Left ventricle myocardium inferior (tissue), 1 donor: ENCODE data around the gene HECW1. TPM values are rescaled to one million over a fixed set of nuclear protein-coding genes. Genes with fewer than 3 reads are reported as not detected.

ENCODE experiments used
- DNase-seq: peaks from one replicate; pipeline ENCODE4 v3.0.0-alpha.2; 2020
- H3K27ac ChIP-seq: fragments of 200-600 bp; replicated peaks from 2 replicates; pipeline ENCODE4 v1.8.0; 2021
- H3K27me3 ChIP-seq: fragments of 200-600 bp; 2 replicates; pipeline ENCODE4 v1.8.0; 2021; ENCODE audit warnings: low read depth
- H3K36me3 ChIP-seq: fragments of 200-600 bp; 2 replicates; pipeline ENCODE4 v1.8.0; 2021
- H3K4me1 ChIP-seq: fragments of 200-600 bp; 2 replicates; pipeline ENCODE4 v1.8.0; 2021
- H3K4me3 ChIP-seq: fragments of 200-600 bp; 2 replicates; pipeline ENCODE4 v1.8.0; 2021; ENCODE audit warnings: mild to moderate bottlenecking, moderate library complexity
- H3K9me3 ChIP-seq: fragments of 200-600 bp; replicated peaks from 2 replicates; pipeline ENCODE4 v1.8.0; 2021
- intact Hi-C: fragments of 100-400 bp; cut with micrococcal nuclease; formaldehyde crosslinking; loops from one replicate; pipeline ENCODE4 v1.11.0; 2022
- total RNA-seq: library from RNA; stranded (reverse); fragmentation: NEBNext Ultra II Directional; extraction: Animal tissue kit (Norgen Biotek cat#: 25700); gene quantifications from one replicate; pipeline ENCODE4 v1.2.1, GENCODE V29; 2021
- TF ChIP-seq, protein P1 (sequence below): fragments of 200-600 bp; IDR thresholded peaks from 2 replicates; pipeline ENCODE4 v1.8.0; 2021; ENCODE audit warnings: antibody characterized with exemption, mild to moderate bottlenecking, borderline replicate concordance
- donor health status: DM: no; HTN: yes; CAD: no; lungs with severe emphysema.

HECW1 gene
- total RNA-seq, 1 donor from 2014 or later = not detected

DNA sequence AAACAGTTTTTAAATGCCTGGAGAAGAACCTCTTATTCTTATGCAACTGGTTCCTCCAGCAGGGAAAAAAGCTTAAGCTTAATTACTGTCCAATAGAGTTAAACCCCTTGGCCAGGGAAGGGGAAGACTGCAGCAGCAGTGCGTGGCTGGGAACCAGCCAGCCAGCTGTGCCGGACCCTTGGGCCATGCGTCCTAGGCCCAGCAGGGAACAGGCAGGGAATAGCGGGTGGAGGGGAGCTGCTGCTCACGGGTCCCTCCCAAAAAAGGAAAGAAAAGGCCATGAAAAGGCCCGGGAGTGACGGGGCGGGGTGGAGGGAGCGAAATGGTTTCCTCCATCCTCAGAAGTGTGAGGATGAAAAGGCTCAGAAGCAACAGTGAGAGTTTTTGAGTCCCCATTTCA, 35.2 kb upstream of the HECW1 start:
- H3K9me3 ChIP-seq = peaks cover 4% of the 10 kb centered on the region
- intact Hi-C loops = no loop called here
- no peaks in the 10 kb centered on the region for H3K36me3 ChIP-seq
- DNase-seq = no peak
- TF ChIP-seq, protein P1, sequence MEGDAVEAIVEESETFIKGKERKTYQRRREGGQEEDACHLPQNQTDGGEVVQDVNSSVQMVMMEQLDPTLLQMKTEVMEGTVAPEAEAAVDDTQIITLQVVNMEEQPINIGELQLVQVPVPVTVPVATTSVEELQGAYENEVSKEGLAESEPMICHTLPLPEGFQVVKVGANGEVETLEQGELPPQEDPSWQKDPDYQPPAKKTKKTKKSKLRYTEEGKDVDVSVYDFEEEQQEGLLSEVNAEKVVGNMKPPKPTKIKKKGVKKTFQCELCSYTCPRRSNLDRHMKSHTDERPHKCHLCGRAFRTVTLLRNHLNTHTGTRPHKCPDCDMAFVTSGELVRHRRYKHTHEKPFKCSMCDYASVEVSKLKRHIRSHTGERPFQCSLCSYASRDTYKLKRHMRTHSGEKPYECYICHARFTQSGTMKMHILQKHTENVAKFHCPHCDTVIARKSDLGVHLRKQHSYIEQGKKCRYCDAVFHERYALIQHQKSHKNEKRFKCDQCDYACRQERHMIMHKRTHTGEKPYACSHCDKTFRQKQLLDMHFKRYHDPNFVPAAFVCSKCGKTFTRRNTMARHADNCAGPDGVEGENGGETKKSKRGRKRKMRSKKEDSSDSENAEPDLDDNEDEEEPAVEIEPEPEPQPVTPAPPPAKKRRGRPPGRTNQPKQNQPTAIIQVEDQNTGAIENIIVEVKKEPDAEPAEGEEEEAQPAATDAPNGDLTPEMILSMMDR = no peak
- peaks cover 42% of the 10 kb centered on the region for H3K27me3 ChIP-seq
- H3K4me3 ChIP-seq = no peak overlapping the region
- H3K27ac ChIP-seq = no peak overlapping the region
- no peaks in the 10 kb centered on the region for H3K4me1 ChIP-seq

DNA sequence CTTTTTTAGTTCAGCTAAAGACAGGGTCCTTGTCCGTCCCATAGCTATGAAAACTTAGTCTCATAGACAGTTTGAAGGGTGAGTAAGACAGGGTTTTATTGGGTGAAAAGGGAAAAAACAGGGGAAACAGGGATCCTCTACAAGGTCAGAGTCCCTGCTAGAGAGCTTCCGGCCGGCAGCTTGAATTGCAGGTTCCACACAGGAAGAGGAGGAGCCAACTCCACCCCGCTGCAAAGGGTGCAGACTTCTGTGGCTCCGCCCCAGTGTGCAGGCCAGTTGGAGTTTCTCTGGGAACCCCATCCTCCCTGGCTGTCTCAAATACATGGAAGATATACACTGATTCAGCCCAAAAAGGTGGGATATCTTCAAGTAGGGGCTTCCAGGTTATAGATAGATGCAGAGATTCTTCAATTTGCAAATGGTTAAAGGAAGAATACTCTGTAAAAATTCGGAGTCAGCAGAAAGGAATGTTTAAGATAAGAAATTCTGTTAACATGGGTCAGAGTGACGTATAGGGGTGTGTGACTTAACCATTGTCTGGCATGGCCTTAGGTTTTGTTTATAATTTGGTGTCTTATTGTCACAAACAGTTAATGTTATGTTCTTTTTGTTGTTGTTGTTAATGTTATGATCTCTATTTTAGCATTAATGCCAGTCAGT, 34.6 kb upstream of the HECW1 start:
- H3K4me3 ChIP-seq = no peak overlapping the region
- TF ChIP-seq, protein P1 = no peak
- H3K36me3 ChIP-seq = no peaks in the 10 kb centered on the region
- no peak for DNase-seq
- intact Hi-C loops = no loop called here
- peaks cover 44% of the 10 kb centered on the region for H3K27me3 ChIP-seq
- H3K4me1 ChIP-seq = no peaks in the 10 kb centered on the region
- H3K27ac ChIP-seq = no peak overlapping the region
- H3K9me3 ChIP-seq = peaks cover 4% of the 10 kb centered on the region

DNA sequence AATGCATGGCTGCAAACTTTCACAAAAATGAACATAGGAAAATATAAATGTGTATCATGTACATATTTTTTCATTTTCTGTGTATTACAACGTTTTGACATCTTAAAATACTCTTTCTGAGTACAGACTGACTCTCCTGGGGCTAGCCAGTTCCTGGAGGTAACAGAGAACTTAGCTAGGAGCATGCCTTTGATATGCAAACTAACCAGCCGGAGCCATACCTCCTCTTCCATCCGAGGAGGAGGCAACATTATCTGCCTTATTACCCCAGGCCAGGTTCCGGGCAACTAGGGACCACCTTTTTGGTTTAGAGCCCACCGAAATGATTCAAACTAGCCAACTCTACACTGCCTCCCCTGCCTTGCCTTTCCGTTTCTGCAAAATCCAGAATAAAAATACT, 33.7 kb upstream of the HECW1 start:
- intact Hi-C loops = no loop called here
- Histone ChIP-seq H3K27ac (no peak overlapping the region), H3K9me3 (peaks cover 2% of the 10 kb centered on the region), H3K36me3 (no peaks in the 10 kb centered on the region), H3K4me3 (no peak overlapping the region), H3K27me3 (peaks cover 39% of the 10 kb centered on the region), H3K4me1 (no peaks in the 10 kb centered on the region)
- TF ChIP-seq, protein P1 = no peak
- no peak for DNase-seq

DNA sequence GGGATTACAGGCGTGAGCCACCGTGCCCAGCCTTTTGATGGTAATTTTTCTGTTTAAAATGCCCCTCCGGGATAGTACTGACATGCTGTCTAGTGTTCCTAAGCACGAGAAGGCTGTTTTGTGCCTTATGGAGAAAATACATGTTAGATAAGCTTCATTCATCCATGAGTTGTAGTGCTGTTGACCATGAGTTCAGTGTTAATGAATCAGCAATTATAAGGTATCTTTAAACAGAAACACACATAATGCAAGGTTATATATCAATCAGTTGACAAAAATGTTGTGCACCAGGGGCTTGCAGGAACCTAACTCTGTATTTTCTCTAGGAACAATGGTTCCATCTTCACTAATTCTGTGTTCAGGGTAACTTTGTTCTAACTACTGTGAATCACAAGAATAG, 30.8 kb upstream of the HECW1 start:
- TF ChIP-seq, protein P1 = no peak

DNA sequence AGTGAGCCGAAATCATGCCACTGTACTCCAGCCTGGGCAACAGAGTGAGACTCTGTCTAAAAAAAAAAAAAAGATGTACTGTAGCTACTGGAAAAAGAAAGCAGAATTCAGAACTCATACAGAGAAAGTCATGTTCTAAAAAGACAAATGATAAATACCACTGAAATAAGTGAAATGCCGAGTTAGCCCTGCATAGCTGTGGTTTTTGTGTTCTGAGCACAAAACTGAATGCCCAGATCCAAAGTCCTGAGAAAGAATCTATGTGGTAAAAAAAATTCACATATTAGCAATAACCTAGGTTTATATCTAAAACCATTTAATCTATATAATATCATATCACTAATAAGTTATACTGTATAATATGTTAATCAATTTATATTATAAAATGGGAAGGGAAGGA, 29.3 kb upstream of the HECW1 start:
- Histone ChIP-seq H3K4me3 (no peak overlapping the region), H3K4me1 (no peaks in the 10 kb centered on the region), H3K9me3 (peaks cover 3% of the 10 kb centered on the region), H3K36me3 (no peaks in the 10 kb centered on the region), H3K27me3 (peaks cover 45% of the 10 kb centered on the region), H3K27ac (no peak overlapping the region)
- TF ChIP-seq, protein P1 = no peak
- no peak for DNase-seq
- intact Hi-C loops = no loop called here

More for the DNA sequence above, 30.8 kb upstream of the HECW1 start:
- Histone ChIP-seq H3K4me3 (no peak overlapping the region), H3K9me3 (no peaks in the 10 kb centered on the region), H3K36me3 (no peaks in the 10 kb centered on the region), H3K27me3 (peaks cover 45% of the 10 kb centered on the region), H3K4me1 (no peaks in the 10 kb centered on the region), H3K27ac (no peak overlapping the region)
- DNase-seq = no peak
- intact Hi-C loops = no loop called here
